SKM-1 (cell line): ENCODE data around the gene CPVL.
A peak's percentile ranks its signal among the peaks of the same experiment; 100 is the strongest.

Experiments
- DNase-seq: peaks from one replicate; lab custom pipeline; 2025; ENCODE audit not compliant: unreplicated experiment; lab: John Stamatoyannopoulos, UW

CPVL gene

DNA sequence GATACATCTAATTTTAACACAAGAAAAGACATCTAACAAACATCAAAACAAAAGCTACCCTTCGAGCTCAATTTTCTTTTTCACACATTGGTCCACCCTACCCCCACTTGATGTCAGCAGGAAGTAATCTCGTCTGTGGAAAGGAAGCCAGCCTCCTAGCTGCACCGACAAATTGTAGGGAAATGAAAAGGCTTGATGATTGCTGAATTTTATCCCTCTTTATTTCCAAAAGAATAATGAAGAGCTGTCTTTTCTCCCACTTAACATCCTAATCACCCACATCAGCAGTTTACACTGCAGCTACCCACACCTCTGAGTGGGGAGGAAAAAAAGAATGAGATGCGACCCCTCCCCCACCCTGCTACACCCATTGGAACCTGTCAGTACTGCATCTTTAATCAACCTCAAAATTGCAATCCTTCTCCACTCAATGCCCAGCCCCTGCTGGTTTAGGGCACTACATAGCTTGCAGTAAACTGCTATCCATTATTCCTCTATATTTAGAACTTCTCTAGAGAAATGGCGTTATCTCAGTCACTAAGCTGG is 10.6 kb upstream of the CPVL start:
- no peak for DNase-seq

DNA sequence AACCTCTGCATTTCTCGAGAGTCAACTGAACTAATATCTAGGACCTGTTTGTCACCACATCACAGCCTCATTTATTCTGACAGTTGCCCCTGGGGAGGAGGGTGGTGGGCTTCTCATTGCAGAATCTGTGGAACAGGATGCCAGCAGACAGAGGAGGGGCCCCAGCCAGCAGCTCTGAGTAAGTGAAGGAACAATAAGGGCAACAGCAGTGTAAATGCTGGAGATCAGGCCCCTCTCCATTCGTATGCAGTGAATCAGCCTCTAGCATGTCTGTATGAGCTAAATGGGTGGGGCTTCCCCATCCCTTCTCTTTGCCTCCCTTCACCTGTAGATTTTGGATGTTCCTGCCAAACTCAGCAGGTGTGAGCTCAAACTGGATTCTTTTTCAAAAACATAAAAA is 7.7 kb upstream of the CPVL start:
- DNase-seq = no peak

DNA sequence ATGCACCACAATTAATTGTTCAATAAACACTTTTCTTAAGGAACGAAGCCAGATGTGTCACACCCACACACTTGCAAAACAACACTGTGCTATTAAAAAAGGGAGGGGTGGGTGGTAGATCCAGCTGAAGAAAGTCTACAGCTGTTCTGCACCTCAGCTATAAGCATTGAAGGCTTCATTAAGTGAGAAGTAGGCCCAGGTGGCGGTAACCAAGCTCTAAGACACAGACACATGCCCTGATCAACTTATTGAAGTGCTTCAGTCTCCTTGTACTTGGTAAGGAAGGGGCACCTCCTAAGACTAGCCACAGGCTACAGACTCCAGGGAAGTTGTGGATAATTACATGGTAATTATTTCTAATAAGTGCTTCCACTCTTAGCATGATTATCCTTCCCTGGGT is 4.5 kb upstream of the CPVL start:
- DNase-seq = no peak

DNA sequence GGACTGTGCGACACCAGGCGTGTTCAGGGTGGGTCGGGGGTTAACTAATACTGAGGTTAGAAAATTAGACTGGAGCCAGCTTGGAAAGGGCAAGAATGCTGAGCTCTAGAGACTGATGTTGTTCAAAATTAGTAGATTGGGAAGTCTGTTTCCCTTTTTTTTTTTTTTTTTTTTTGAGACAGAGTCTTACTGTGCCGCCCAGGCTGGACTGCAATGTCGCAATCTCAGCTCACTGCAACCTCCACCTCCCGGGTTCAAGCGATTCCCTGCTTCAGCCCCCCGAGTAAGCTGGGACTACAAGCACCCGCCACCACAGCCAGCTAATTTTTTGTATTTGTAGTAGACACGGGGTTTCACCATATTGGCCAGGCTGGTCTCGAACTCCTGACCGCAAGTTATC is 2.7 kb upstream of the CPVL start:
- no peak for DNase-seq

DNA sequence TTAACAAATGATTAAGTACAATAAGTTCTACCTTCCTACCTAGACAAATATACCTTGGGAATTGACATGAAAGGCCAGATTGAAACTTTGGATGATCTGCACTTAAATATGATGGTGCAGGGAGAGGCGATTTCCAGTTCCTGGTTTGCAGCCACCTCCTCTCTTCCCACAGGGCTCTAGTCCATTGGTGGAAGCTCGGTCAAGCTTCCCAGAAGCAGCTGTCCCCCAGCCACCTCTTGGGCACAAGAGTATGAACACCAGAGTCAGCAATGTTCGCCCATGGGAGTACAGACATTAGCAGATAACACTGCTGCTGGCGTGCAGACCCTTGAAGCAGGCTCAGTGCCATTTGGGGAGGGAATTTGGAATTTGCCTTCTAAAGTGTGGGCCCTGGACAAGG is 1.5 kb upstream of the CPVL start:
- no peak for DNase-seq

DNA sequence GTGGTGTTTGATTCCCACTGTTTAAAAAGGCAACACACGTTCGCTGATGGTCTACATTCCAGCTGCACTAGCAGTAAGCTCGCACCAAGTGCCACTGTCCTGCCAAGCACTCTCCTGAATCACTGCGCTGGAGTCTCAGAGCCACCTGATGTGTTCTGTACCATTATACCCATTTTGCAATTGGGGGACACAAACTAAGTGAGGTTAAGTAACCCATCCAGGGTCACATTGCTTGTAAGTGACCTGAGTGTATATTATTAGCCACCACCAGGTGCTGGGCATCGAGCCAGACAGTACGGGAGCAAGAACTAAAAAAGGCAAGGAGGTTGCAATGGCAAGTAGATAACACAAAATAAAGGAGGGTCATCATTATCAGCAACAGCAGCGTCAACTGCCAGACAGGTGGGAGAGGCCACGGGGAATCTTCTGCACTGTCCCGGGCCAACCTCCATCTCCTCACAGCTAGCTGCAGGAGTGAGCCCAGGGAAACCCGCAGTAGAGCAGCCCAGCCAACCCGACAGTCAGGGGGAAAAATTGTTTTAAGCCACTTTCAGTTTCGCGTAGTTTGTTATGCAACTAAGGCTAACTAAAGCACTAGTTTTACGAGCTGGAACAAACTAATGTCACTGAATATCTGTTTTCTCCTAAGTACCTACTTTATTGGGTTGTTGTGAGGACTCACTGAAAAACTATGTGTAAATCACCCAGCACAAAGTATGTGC is 712 bp upstream of the CPVL start:
- no peak for DNase-seq

DNA sequence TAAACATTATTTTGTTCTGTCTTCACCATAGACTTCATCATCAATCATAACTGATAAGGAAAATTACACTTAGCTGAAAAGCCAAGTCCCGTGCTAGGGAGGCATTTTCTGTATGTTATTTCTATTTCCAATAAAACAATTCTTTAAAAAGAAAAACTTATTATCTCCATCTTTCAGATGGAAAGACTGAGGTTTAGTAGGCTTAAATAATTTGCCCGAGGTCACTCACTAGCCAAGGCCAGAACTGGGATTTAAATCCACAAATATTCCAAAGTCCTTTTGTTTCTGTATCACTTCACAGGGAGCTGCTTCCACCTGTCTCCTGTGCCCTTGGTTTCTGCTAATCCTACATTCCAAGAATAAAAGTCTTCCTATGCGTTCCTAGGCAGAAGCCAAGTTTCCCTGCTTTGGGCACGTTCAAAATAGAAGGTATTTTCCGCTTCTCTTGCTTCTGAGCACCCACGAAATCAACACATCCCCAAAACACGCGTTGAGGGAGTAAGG is 732 bp downstream of the CPVL start:
- no peak for DNase-seq

DNA sequence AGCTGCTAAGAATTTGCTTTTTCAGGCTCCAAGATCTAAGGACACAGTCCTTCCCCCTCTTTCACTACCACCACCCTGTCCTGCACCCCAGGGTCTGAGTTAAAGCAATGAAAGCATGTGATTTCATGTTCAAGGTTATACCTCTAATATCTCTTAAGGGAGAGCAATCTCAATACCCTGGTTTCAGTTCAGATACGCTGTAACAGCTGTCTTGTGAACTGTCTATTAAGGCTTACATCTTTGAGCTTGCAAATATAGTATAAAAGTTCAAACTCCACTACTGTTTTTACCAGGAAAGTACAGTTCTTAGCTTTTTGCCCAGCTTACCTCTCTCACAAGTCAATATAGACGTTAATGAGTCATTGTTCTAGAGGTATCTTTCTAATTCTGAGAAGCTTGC is 2.6 kb downstream of the CPVL start:
- DNase-seq = no peak

DNA sequence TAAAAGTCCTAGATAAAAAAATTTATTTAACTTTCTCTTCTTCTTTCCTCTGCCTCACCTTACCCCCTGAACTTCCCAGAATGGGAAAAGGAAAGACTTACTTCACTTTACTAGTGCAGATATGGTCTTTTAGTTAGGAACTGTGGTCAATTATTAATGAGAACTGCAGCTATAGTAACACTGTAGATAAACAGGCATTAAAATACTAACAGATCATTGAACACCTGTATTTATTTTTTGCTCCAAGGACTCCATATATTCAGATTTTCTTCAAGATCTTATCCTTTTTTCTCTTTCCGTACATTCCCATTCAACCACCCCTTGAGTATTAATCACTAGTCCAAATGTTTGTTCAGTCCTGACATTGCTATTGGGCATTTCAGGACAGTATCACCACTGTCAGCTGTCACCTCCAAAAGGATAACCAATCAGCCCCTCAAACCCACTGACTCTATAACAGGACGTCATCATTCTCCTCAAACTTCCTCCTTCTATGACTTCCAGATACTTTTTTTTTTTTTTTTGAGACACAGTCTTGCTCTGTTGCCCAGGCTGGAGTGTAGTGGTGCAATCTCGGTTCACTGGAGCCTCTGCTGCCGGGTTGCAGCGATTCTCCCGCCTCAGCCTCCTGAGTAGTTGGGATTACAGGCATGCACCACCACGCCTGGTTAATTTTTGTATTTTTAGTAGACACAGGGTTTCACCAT is 4.2 kb downstream of the CPVL start:
- no peak for DNase-seq

DNA sequence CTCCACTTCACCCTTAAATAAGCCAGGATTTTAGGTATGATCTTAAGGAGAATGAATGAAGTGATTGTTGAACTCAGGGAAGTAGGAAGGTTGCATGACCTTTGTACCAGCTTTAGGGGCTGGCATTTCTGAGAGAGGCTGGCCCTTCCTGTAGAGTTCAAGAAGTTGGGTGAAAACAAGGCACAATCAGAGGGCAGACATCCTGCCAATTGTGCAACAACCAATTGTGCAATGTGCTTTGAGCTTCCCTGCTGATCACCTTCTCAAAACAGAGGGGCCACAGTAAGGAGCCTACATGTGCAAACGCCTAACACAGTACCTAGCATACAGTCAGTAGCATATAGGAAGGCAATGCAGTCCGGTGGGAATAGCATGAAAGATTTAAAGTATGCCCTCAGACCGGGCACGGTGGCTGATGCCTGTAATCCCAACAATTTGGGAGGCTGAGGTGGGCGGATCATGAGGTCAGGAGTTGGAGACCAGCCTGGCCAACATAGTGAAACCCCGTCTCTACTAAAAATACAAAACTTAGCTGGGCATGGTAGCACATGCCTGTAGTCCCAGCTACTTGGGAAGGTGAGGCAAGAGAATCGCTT is 5.4 kb downstream of the CPVL start:
- peak; percentile 53 for DNase-seq

DNA sequence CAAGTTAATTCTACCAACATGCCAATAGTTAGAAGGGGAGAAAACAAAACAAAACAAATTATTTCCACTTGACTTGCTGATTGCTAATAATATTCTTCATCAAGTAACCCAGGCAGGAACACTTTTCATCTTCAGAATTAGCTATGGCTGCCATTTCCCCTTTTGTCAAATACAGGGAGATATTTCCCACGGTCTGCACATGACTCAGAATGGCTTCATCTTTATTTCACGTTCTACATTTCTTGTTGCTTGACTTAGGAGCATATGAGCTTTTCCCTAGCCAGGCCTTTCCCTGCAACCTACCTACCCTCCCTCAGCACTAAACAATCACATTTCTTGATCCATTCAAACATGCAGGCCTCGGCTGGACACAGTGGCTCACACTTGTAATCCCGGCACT is 6.5 kb downstream of the CPVL start:
- no peak for DNase-seq

DNA sequence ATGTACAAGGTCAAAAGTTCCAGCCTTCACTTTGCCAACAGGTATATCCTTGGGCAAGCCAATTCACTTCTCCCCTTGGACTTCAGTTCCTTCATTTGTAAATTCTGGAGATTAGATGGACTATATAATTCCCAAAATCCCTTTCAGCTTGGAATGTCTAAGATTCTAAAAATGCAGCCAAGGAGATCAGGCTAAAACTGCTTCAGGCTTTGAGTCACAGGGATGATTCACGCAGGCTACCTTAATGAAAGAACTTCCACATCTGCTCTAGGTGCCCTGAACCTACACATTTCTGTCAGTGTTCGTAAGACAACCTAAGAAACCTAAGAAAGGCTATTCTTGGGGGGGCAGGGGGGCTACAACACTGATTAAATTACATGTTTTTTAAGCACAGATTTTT is 7.1 kb downstream of the CPVL start:
- DNase-seq = no peak

DNA sequence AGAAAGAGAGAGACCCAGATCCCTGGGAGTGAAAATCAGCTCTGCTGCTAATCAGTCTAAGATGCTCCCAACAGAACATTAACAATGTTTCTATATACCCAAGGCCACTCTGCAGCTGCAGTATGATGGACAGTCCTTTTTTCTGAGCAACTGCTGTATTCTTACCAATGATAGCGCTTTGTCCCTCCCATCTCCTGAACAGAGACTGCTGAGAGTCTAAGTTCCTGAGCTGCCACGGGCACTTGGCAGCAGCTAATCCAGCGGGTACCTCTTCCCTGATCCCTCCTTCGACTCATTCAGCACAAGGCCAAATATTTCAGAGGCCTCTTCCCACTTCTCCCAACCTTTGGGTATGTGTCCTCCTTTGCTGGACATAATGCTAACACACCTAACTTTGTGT is 7.7 kb downstream of the CPVL start:
- no peak for DNase-seq

DNA sequence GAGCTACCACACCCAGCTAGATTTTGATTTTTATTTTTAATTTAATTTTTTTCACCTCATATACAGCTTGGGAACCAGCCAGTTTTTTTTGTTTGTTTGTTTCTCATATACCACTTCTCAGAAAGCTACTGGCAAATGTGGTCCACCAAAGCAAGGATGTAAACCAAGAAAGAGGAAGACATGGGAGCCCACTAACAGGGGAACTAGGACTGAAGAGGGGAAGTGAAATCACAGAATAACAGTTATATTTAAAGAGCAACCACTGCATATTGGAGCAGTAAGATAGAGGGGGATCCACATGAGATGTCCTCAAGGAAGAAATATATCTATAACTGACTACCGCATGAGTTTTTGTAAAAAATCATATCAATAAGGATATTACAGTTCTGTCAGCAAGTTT is 10.5 kb downstream of the CPVL start:
- DNase-seq = peak; percentile 44

DNA sequence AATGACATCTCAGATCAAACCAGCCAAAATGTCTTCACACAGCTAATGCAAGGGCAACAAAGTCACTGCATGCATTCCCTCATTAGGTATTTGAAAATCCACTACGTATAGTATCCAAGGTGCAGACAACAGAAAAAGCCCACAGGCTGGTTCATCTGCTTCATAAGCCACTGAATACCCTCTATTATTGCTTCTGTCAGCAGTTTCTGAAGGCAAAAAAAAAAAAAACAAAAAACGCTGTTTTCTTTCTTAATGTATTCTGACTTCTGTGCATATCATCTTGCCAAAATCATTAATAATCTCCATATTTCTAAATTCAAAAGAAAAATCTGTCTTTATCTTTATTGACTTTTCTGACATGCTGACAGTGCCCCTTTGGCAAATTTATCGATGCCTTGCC is 13.4 kb downstream of the CPVL start:
- no peak for DNase-seq

DNA sequence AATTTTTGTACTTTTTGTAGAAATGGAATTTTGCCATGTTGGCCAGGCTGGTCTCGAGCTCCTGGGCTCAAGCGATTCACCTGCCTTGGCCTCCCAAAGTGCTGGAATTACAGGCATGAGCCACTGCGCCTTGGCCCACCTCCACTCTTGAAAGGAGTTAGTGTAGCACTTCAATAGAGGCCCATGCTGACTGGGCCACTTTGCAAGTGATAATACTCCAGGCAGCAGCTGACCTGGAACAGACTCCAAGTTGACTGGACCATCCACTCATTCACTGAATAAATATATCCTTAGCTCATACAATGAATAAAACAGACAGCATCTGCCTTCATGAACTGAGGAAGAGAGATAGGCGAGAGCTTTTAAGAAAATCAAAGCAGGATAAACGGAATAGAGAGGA is 14.7 kb downstream of the CPVL start:
- no peak for DNase-seq

DNA sequence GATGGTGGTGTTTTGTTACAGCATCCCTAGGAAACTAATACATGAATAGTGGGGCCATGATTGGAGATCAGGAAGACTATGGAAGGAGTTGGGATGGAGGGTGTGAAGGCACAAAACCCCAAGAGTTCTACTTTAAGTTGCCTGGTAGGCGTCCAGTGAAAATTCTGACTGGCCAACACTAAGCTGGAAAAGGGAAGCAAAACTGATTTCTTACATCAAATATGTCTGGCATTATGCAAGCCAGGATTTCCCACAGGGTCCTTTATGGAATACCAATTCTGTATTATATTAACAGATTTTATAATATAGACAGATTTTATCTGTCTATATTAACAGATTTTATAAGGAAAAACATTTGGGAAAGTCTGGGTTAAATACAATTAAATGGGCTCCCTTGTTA is 16.2 kb downstream of the CPVL start:
- DNase-seq = no peak

DNA sequence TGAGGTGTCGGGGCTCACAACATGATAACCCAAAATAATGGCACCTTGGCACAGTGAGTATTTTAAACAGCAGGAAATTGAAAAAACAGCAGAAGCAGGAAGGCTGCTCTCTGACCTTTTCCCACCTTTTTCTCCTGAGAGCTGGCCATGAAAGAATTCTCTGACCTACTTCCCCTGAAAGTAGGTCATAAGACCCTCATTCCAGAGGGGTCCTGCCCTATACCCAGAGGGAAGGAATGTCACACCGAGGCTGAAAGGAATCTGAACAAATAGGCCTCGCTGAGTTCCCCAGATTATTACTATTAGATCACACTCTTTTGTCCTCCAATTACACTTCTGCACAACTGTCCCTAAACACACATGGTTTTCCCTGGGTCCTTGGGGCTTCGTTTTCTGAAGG is 18.8 kb downstream of the CPVL start:
- DNase-seq = no peak

DNA sequence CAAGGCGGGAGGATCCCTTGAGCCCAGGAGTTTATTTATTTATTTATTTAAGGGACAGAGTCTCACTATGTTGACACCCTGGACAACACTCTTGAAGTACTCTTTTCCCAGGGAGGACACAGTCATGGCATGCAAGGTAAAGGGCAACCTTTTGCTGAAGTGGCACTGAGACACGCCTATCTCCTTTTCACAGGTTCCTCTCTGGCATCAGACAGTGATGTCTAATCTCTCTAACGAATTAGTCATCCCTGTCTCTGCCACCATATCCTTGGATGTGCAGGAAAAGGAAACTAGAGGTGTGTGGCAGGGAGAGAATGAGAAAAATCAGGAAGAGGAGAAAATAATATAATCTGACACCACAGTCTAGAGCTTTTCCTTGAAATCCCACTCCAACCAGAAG is 19.5 kb downstream of the CPVL start:
- no peak for DNase-seq

DNA sequence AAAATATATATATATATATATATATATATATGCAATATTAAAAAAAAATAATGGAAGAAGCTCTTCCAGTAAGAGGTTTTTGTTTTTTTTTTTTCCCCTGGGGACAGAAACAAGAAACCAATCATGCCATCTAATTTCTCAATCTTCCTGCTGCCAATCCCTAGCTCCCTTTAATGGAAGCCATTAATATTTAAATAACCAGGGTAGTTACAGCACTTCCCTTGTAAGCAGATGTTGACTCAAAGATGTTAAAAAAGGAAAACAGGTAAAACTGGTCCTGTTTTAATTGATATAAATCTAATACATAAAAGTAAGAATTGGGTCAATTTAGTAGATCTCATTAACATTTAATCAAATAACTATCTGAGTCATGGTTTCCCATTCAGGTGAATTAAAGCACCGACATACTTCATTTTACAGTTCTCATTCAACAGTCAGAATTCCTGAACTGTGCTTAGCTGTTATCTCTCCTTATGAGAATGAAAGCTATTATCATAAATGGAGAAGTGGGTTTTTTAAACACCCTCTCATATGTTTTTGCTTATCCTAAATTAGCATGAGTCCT is 22.6 kb downstream of the CPVL start:
- DNase-seq = no peak

DNA sequence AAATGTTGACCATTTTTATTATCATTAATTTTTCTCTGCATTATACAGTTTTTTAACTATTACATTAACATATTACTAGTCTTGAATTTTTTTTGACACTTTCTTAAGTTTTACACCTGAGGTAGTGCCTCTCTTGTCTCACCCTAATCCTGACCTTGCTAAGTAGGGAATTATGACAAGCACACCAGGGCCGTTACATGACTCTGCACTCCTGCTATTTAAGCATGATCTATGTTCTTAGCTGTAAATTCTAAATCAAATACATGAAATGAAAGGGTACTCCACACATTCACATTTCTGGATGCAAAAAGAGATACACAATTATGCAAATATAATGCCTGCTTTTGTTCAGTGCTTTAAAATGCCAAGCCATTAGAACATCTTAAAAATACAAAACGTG is 23.6 kb downstream of the CPVL start:
- DNase-seq = no peak

DNA sequence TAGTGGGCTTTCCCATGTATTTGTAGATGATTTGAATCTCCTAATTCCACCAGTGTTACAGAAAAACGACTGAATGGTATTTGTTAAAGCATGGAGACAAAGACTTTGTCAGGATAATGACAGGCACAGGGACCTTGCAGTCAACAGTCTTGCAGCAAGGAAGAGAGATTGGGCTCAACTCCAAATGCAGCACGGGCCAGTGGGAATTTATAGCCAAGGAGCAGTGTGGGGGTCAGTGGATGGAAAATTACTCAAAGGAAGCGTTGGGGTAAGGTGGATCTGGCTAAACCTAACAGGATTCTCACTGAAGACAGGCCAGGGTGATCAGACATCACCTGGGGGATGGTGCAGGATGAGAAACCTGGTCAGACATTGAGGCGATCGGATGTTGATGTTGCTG is 24.3 kb downstream of the CPVL start:
- no peak for DNase-seq
